GM21825 (cell line): ENCODE data around the gene TBC1D3G.
"Not testable (repeated sequence)": the region's sequence is repeated elsewhere in the genome, so short reads cannot be mapped to it uniquely, and the experiment has no call there.

Experiments
- ATAC-seq: cut with Tn5 transposase; IDR thresholded peaks from one replicate; pipeline ENCODE4 v1.9.1; 2021; ENCODE audit warnings: mild to moderate bottlenecking, moderate library complexity; ENCODE audit not compliant: unreplicated experiment

The TBC1D3G gene

GRCh38 chr17:36323584-36323983, at the start of gene TBC1D3G:
TSS of gene TBC1D3G (plus strand) at chr17:36323884. CDS start at chr17:36325412, 1,528 bp downstream.
- not testable (repeated sequence) for ATAC-seq

DNA sequence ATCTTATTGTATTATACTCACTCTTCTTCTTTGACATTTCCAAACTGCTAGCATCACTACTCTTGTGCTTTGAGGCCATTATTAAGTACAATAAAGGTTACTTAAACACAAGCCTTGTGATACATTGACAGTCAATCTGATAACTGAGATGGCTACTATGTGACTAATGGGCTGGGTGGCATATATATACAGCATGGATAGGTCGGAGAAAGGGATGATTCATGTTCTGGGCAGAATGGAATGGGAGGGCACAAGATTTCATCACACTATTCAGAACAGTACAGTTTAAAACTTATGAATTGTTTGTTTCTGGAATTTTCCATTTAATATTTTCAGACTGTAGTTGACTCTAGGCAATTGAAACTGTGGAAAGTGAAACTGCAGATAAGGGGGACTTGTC, 40.4 kb upstream of the TBC1D3G start:
- not testable (repeated sequence) for ATAC-seq

- not testable (repeated sequence) for ATAC-seq
Measured at GRCh38 chr17:36284219-36284618, 39.5 kb upstream of the TBC1D3G start.

DNA sequence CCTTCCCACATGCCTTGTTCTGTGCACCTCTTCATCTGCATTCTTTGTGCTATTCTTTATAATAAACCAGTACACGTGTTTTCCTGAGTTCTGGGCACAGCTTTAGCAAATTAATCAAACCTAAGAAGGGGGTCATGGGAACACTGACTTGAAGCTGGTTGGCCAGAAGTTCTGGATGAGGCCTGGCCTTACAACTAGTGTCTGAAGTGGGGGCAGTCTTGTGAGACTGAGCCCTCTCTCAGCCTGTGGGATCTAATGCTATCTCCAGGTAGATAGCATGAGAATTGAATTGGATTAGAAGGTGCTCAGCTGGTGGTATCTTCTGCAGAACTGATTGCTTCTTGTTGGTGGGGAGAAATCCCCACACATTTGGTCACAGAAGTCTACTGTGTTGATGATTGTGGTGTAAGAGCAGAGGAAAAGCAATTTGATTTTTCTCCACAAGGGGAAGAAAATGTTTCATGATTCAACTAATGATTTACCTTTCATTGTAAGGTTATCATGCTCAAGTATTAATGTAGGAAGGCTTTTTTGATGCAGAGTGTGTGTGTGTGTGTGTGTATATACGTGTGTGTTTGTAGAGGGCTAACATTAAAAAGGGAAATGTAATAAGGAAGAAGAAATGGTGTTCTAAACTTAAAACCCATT, 33.6 kb upstream of the TBC1D3G start:
- ATAC-seq = not testable (repeated sequence)

DNA sequence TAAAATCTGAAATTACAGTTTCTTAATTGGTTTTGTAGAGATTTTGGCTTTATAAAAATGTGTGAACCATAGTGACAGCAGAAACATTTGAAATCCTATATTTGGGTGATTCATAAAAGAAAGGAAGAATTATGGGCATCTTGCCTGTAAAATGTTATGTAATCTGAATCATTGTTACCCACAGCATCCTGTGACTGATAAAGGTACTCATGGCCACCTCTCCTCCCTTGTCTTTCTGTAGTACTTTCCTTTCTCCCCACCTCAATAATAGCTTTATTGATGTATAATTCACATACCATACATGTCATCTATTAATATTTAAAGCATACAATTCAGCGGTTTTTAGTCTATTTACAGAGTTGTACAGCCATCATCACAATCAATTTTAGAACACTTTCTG, 28.5 kb upstream of the TBC1D3G start:
- not testable (repeated sequence) for ATAC-seq

DNA sequence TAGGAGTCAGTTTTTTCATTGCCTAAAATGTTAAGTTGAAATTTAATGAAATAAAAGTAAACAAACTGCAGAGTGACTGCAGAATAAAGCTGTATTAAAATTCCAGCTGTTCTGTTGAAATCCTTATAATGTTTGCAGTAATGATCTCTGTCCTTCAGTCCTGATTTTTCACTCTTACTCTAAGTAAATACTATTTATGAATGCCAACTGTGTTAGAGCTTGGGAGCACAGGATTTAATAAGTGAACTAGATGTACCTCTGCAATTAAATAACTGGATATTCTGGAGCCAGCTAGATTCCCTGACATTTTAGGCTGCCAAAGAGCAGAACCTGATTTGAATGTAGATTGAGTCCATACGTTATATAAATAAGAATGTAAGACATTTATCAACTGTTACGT, 7.9 kb upstream of the TBC1D3G start:
- ATAC-seq = not testable (repeated sequence)

- ATAC-seq = not testable (repeated sequence)
Measured at GRCh38 chr17:36362496-36362895, 38.8 kb downstream of the TBC1D3G start.

DNA sequence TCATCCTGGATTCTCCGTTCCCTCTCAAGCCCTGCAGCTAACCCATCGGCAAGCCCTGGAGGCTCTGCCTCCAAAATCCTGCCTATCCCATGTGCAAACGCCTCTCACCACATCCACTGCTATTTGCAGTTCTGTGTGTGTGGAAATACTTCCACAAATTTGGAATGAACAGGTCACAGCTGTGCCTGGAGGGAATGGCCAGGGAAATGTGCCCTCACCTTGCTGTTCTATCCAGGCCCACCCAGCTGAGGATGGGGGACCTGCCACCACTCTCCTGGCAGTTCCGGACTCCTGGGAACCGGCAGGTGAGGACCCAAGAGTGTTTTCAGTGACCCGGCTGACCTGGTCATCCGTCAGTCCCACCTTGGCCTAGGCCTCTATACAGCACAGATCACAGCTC, 52.3 kb downstream of the TBC1D3G start:
- not testable (repeated sequence) for ATAC-seq
